ENCODE measurements around the gene PITRM1.

Gene PITRM1

GRCh38 chr10:3162533-3162932, 10.0 kb downstream of the PITRM1 start:
- H2BK12ac ChIP-seq (ENCODE audit: low read length): no peak overlapping the region
- peaks cover 26 to 97% of the 10 kb centered on the region in 2 donors for H3K36me3 ChIP-seq (replicated peaks in 1 of 2; ENCODE audit: control insufficient read depth in 2 of 2, insufficient read depth in 2 of 2, low read length in 2 of 2)
- H2BK120ac ChIP-seq (ENCODE audit: low read depth, low read length): no peak overlapping the region
- no peak overlapping the region for H3K18ac ChIP-seq (ENCODE audit: low read length)
- DNase-seq (ENCODE audit: low spot score): no peak
- no peak overlapping the region for H3K14ac ChIP-seq (ENCODE audit: low read length)
- H2BK15ac ChIP-seq (ENCODE audit: low read length): no peak overlapping the region
- no peaks in the 10 kb centered on the region for H3K27me3 ChIP-seq (ENCODE audit: control insufficient read depth in 3 of 3, insufficient read depth in 3 of 3, low read depth in 1 of 3, low read length in 3 of 3)
- no peaks in the 10 kb centered on the region for H3K79me1 ChIP-seq (ENCODE audit: low read depth, low read length)
- no CpG with 5 or more reads among the region's 9 CpGs for WGBS, 2 donors (ENCODE audit: extremely low coverage in 2 of 2, insufficient read length in 2 of 2, insufficient replicate concordance in 1 of 2)
- no peak overlapping the region for H2AFZ ChIP-seq (ENCODE audit: low read length)
- no peak overlapping the region for H3K4ac ChIP-seq (ENCODE audit: low read length)
- H3K4me2 ChIP-seq (ENCODE audit: insufficient read depth, low read length, poor library complexity, severe bottlenecking): no peak overlapping the region
- H3K23ac ChIP-seq (ENCODE audit: low read depth, low read length, poor library complexity): peak overlapping the region; percentile 25
- peaks cover 0 to 2% of the 10 kb centered on the region in 2 donors for H3K9me3 ChIP-seq (replicated peaks in 1 of 2; ENCODE audit: control insufficient read depth in 2 of 2, insufficient read depth in 1 of 2, low read depth in 1 of 2, low read length in 2 of 2)
- no peak overlapping the region for H2AK5ac ChIP-seq (ENCODE audit: low read depth, low read length)
- no peak overlapping the region for H3K27ac ChIP-seq (replicated peaks; ENCODE audit: low read length)
- no peak overlapping the region for H3K4me3 ChIP-seq (ENCODE audit: low read length in 2 of 2)
- no peak overlapping the region for H3K9ac ChIP-seq (ENCODE audit: low read depth, low read length, poor library complexity)
- H2BK5ac ChIP-seq (ENCODE audit: low read length): no peak overlapping the region
- no peak overlapping the region for H4K8ac ChIP-seq (ENCODE audit: low read depth, low read length)
- H4K91ac ChIP-seq (ENCODE audit: low read depth, low read length, poor library complexity): no peak overlapping the region
- no peaks in the 10 kb centered on the region for H3K4me1 ChIP-seq (ENCODE audit: control insufficient read depth in 2 of 2, insufficient read depth in 1 of 2, low read depth in 1 of 2, low read length in 2 of 2)

DNA sequence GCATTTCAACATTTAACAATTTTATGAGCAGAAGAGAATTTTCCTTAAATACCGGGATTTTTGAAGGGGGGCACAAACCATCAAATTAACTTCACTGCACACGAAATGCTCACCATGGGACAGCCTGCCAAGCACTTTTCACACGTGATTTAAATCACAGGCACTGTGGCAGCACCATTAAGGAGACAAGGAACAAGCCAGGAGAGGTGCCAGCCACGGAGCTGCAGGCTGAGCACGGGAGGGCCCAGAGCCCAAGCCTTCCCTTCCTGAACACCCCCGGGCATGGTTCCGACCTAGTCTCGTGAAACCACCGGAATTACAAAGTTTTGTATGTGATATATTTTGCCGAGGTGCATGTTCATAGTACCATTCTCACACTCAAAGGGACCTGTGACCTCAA, 13.4 kb downstream of the PITRM1 start:
- Histone ChIP-seq H4K91ac (ENCODE audit: low read depth, low read length, poor library complexity) (no peak overlapping the region), H2BK15ac (ENCODE audit: low read length) (no peak overlapping the region), H3K79me1 (ENCODE audit: low read depth, low read length) (no peaks in the 10 kb centered on the region), H3K18ac (ENCODE audit: low read length) (no peak overlapping the region), H3K9me3 (replicated peaks in 1 of 2; ENCODE audit: control insufficient read depth in 2 of 2, insufficient read depth in 1 of 2, low read depth in 1 of 2, low read length in 2 of 2) (peaks cover 0 to 2% of the 10 kb centered on the region in 2 donors), H4K8ac (ENCODE audit: low read depth, low read length) (no peak overlapping the region), H3K4ac (ENCODE audit: low read length) (no peak overlapping the region), H3K27ac (replicated peaks; ENCODE audit: low read length) (no peak overlapping the region), H2BK120ac (ENCODE audit: low read depth, low read length) (no peak overlapping the region), H3K14ac (ENCODE audit: low read length) (no peak overlapping the region), H3K4me1 (ENCODE audit: control insufficient read depth in 2 of 2, insufficient read depth in 1 of 2, low read depth in 1 of 2, low read length in 2 of 2) (no peaks in the 10 kb centered on the region), H2AFZ (ENCODE audit: low read length) (no peak overlapping the region), H3K4me2 (ENCODE audit: insufficient read depth, low read length, poor library complexity, severe bottlenecking) (no peak overlapping the region), H2BK5ac (ENCODE audit: low read length) (no peak overlapping the region), H3K36me3 (replicated peaks in 1 of 2; ENCODE audit: control insufficient read depth in 2 of 2, insufficient read depth in 2 of 2, low read length in 2 of 2) (peaks cover 24 to 96% of the 10 kb centered on the region in 2 donors), H3K9ac (ENCODE audit: low read depth, low read length, poor library complexity) (no peak overlapping the region), H2BK12ac (ENCODE audit: low read length) (no peak overlapping the region), H3K4me3 (ENCODE audit: low read length in 2 of 2) (no peak overlapping the region), H3K23ac (ENCODE audit: low read depth, low read length, poor library complexity) (no peak overlapping the region), H3K27me3 (ENCODE audit: control insufficient read depth in 3 of 3, insufficient read depth in 3 of 3, low read depth in 1 of 3, low read length in 3 of 3) (no peaks in the 10 kb centered on the region), H2AK5ac (ENCODE audit: low read depth, low read length) (no peak overlapping the region)
- no CpG with 5 or more reads among the region's 10 CpGs for WGBS, 2 donors (ENCODE audit: extremely low coverage in 2 of 2, insufficient read length in 2 of 2, insufficient replicate concordance in 1 of 2)
- DNase-seq (ENCODE audit: low spot score): no peak

DNA sequence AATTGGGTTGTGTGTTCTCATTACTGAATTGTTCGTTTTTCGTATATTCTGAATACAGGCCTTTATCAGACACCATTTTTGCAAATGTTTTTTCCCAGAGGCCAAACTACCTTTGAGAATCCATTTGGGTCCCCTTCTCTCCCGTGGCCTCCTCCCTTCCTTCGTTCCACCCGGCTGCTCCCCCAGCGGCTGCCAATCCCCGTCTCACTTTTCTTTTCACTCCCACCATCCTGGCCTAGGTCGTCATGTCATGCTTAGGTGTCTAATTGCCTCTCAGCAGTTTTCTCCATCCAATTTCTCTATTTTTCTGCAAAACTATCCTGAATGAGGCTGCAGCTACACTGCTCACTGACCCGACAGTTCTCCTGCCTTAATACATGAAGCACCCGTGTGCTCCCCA, 17.9 kb downstream of the PITRM1 start:
- no peak overlapping the region for H3K27ac ChIP-seq (replicated peaks; ENCODE audit: low read length)
- no peak overlapping the region for H3K9ac ChIP-seq (ENCODE audit: low read depth, low read length, poor library complexity)
- H2BK120ac ChIP-seq (ENCODE audit: low read depth, low read length): no peak overlapping the region
- H2BK15ac ChIP-seq (ENCODE audit: low read length): no peak overlapping the region
- H3K4me1 ChIP-seq (ENCODE audit: control insufficient read depth in 2 of 2, insufficient read depth in 1 of 2, low read depth in 1 of 2, low read length in 2 of 2): no peaks in the 10 kb centered on the region
- no peak overlapping the region for H3K14ac ChIP-seq (ENCODE audit: low read length)
- peaks cover 22 to 95% of the 10 kb centered on the region in 2 donors for H3K36me3 ChIP-seq (replicated peaks in 1 of 2; ENCODE audit: control insufficient read depth in 2 of 2, insufficient read depth in 2 of 2, low read length in 2 of 2)
- no peak overlapping the region for H3K4me2 ChIP-seq (ENCODE audit: insufficient read depth, low read length, poor library complexity, severe bottlenecking)
- no peaks in the 10 kb centered on the region for H3K27me3 ChIP-seq (ENCODE audit: control insufficient read depth in 3 of 3, insufficient read depth in 3 of 3, low read depth in 1 of 3, low read length in 3 of 3)
- no peaks in the 10 kb centered on the region for H3K79me1 ChIP-seq (ENCODE audit: low read depth, low read length)
- no peak overlapping the region for H2AFZ ChIP-seq (ENCODE audit: low read length)
- H3K4me3 ChIP-seq (ENCODE audit: low read length in 2 of 2): no peak overlapping the region
- DNase-seq (ENCODE audit: low spot score): no peak
- WGBS, 2 donors (ENCODE audit: extremely low coverage in 2 of 2, insufficient read length in 2 of 2, insufficient replicate concordance in 1 of 2): no CpG with 5 or more reads among the region's 10 CpGs
- H3K18ac ChIP-seq (ENCODE audit: low read length): no peak overlapping the region
- no peak overlapping the region for H2BK12ac ChIP-seq (ENCODE audit: low read length)
- H3K9me3 ChIP-seq (replicated peaks in 1 of 2; ENCODE audit: control insufficient read depth in 2 of 2, insufficient read depth in 1 of 2, low read depth in 1 of 2, low read length in 2 of 2): no peaks in the 10 kb centered on the region
- no peak overlapping the region for H2AK5ac ChIP-seq (ENCODE audit: low read depth, low read length)
- H2BK5ac ChIP-seq (ENCODE audit: low read length): no peak overlapping the region
- H4K8ac ChIP-seq (ENCODE audit: low read depth, low read length): no peak overlapping the region
- no peak overlapping the region for H3K4ac ChIP-seq (ENCODE audit: low read length)
- no peak overlapping the region for H3K23ac ChIP-seq (ENCODE audit: low read depth, low read length, poor library complexity)
- no peak overlapping the region for H4K91ac ChIP-seq (ENCODE audit: low read depth, low read length, poor library complexity)

DNA sequence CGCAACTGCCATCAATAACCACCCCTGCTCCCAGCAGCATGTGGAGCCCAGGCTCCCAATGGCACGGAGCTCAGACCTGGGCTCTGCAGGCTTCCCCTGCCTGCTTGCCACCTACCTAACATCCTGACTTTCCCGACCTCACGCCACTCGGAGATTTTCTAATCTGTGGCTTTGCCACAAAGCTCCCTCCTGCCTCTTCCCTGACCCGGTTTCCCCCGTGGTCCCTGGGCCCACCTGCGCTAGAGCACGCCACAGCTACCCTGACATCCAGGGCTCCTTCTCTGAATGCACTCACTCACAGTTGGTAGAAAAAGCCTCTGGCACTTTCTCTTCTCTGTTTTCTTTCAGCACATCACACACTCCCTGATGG, 20.0 kb downstream of the PITRM1 start:
- Histone ChIP-seq H3K27me3 (ENCODE audit: control insufficient read depth in 3 of 3, insufficient read depth in 3 of 3, low read depth in 1 of 3, low read length in 3 of 3) (no peaks in the 10 kb centered on the region), H3K36me3 (replicated peaks in 1 of 2; ENCODE audit: control insufficient read depth in 2 of 2, insufficient read depth in 2 of 2, low read length in 2 of 2) (peaks cover 27 to 96% of the 10 kb centered on the region in 2 donors), H3K23ac (ENCODE audit: low read depth, low read length, poor library complexity) (no peak overlapping the region), H3K14ac (ENCODE audit: low read length) (no peak overlapping the region), H4K8ac (ENCODE audit: low read depth, low read length) (no peak overlapping the region), H3K4ac (ENCODE audit: low read length) (no peak overlapping the region), H3K9ac (ENCODE audit: low read depth, low read length, poor library complexity) (no peak overlapping the region), H2AFZ (ENCODE audit: low read length) (no peak overlapping the region), H3K79me1 (ENCODE audit: low read depth, low read length) (no peaks in the 10 kb centered on the region), H3K27ac (replicated peaks; ENCODE audit: low read length) (no peak overlapping the region), H3K18ac (ENCODE audit: low read length) (no peak overlapping the region), H4K91ac (ENCODE audit: low read depth, low read length, poor library complexity) (no peak overlapping the region), H3K4me3 (ENCODE audit: low read length in 2 of 2) (peak overlapping the region in 1 of 2 donors; percentile 9), H2AK5ac (ENCODE audit: low read depth, low read length) (no peak overlapping the region), H3K4me2 (ENCODE audit: insufficient read depth, low read length, poor library complexity, severe bottlenecking) (no peak overlapping the region), H2BK12ac (ENCODE audit: low read length) (no peak overlapping the region), H2BK5ac (ENCODE audit: low read length) (no peak overlapping the region), H2BK15ac (ENCODE audit: low read length) (no peak overlapping the region), H2BK120ac (ENCODE audit: low read depth, low read length) (no peak overlapping the region), H3K9me3 (replicated peaks in 1 of 2; ENCODE audit: control insufficient read depth in 2 of 2, insufficient read depth in 1 of 2, low read depth in 1 of 2, low read length in 2 of 2) (no peaks in the 10 kb centered on the region), H3K4me1 (ENCODE audit: control insufficient read depth in 2 of 2, insufficient read depth in 1 of 2, low read depth in 1 of 2, low read length in 2 of 2) (no peaks in the 10 kb centered on the region)
- no peak for DNase-seq (ENCODE audit: low spot score)
- WGBS, 2 donors (ENCODE audit: extremely low coverage in 2 of 2, insufficient read length in 2 of 2, insufficient replicate concordance in 1 of 2): no CpG with 5 or more reads among the region's 9 CpGs

Data from neuronal stem cell (in vitro differentiated cells).